ENCODE data around the gene OR4D2.

The OR4D2 gene

GRCh38 chr17:58184308-58184985 is 17.7 kb downstream of the OR4D2 start:
- peak; percentile 30 to 59 for DNase-seq (ENCODE audit: low read depth in 2 of 2)
- no peak for TF ChIP-seq CTCF (IDR thresholded peaks at IDR 0.05; ENCODE audit: low read depth, low read length)

GRCh38 chr17:58184986-58185761 is 18.4 kb downstream of the OR4D2 start:
- no peak overlapping the region for H3K4me3 ChIP-seq (replicated peaks in 1 of 2; ENCODE audit: low read depth in 2 of 2, low read length in 2 of 2)
- TF ChIP-seq CTCF (IDR thresholded peaks at IDR 0.05; ENCODE audit: low read depth, low read length): no peak
- no peak for DNase-seq (ENCODE audit: low read depth in 2 of 2)

More at GRCh38 chr17:58184308-58184985, 17.7 kb downstream of the OR4D2 start:
- H3K4me3 ChIP-seq (replicated peaks in 1 of 2; ENCODE audit: low read depth in 2 of 2, low read length in 2 of 2): no peak overlapping the region

- no peak overlapping the region for H3K4me3 ChIP-seq (replicated peaks in 1 of 2; ENCODE audit: low read depth in 2 of 2, low read length in 2 of 2)
- TF ChIP-seq CTCF (IDR thresholded peaks at IDR 0.05; ENCODE audit: low read depth, low read length): no peak
- DNase-seq (ENCODE audit: low read depth in 2 of 2): no peak
Measured at GRCh38 chr17:58186591-58186990, 19.8 kb downstream of the OR4D2 start.

GRCh38 chr17:58187063-58187462 is 20.3 kb downstream of the OR4D2 start:
- no peak for DNase-seq (ENCODE audit: low read depth in 2 of 2)
- H3K4me3 ChIP-seq (replicated peaks in 1 of 2; ENCODE audit: low read depth in 2 of 2, low read length in 2 of 2): no peak overlapping the region
- TF ChIP-seq CTCF (IDR thresholded peaks at IDR 0.05; ENCODE audit: low read depth, low read length): no peak

GRCh38 chr17:58187675-58188074 is 20.9 kb downstream of the OR4D2 start:
- no peak for DNase-seq (ENCODE audit: low read depth in 2 of 2)
- H3K4me3 ChIP-seq (replicated peaks in 1 of 2; ENCODE audit: low read depth in 2 of 2, low read length in 2 of 2): no peak overlapping the region
- no peak for TF ChIP-seq CTCF (IDR thresholded peaks at IDR 0.05; ENCODE audit: low read depth, low read length)

GRCh38 chr17:58189436-58190146 is 22.8 kb downstream of the OR4D2 start:
- no peak for TF ChIP-seq CTCF (IDR thresholded peaks at IDR 0.05; ENCODE audit: low read depth, low read length)
- DNase-seq (ENCODE audit: low read depth in 2 of 2): peak; percentile 83 to 93

More at GRCh38 chr17:58189436-58190146, 22.8 kb downstream of the OR4D2 start:
- H3K4me3 ChIP-seq (replicated peaks in 1 of 2; ENCODE audit: low read depth in 2 of 2, low read length in 2 of 2): no peak overlapping the region

All from cardiac fibroblast (primary cell).